Measurements from ENCODE around the gene TBC1D8. TPM values are rescaled to one million over a fixed set of nuclear protein-coding genes. Genes with fewer than 3 reads are reported as not detected.

The TBC1D8 gene
- total RNA-seq, 1 donor from 2014 or later: 3.9 TPM

- no peak overlapping the region for H3K27ac ChIP-seq
- peaks cover 11% of the 10 kb centered on the region for H3K27me3 Mint-ChIP-seq (ENCODE audit: insufficient read depth, low read depth)
- TF ChIP-seq CTCF (IDR thresholded peaks at IDR 0.05) (no peak), EZH2 (IDR thresholded peaks at IDR 0.05) (no peak), EZH2phosphoT487 (IDR thresholded peaks at IDR 0.05) (no peak)
- H3K9ac ChIP-seq: no peak overlapping the region
- H3K4me2 ChIP-seq: no peak overlapping the region
- no peaks in the 10 kb centered on the region for H3K36me3 ChIP-seq
- H3K4me1 ChIP-seq: no peaks in the 10 kb centered on the region
- H4K20me1 ChIP-seq (ENCODE audit: low read depth): no peaks in the 10 kb centered on the region
- H3K9me3 Mint-ChIP-seq: no peaks in the 10 kb centered on the region
- no peaks in the 10 kb centered on the region for H3K4me1 Mint-ChIP-seq
- no peaks in the 10 kb centered on the region for H3K79me2 ChIP-seq (ENCODE audit: low read depth)
- H3K27me3 ChIP-seq: no peaks in the 10 kb centered on the region
- no peaks in the 10 kb centered on the region for H3K36me3 Mint-ChIP-seq
- no peak overlapping the region for H3K27ac Mint-ChIP-seq
- no peaks in the 10 kb centered on the region for H3F3A ChIP-seq (ENCODE audit: low read depth)
- H3K9me3 ChIP-seq (ENCODE audit: low read depth): no peaks in the 10 kb centered on the region
- H3K4me3 ChIP-seq: no peak overlapping the region
- no peak overlapping the region for H3K4me3 Mint-ChIP-seq
- H2AFZ ChIP-seq (replicated peaks): no peak overlapping the region
- DNase-seq (ENCODE audit: low spot score): no peak
These were observed 181.2 kb downstream of the TBC1D8 start for GRCh38 chr2:100969998-100970397.

- no peaks in the 10 kb centered on the region for H3K4me1 ChIP-seq
- no peaks in the 10 kb centered on the region for H3F3A ChIP-seq (ENCODE audit: low read depth)
- peaks cover 6% of the 10 kb centered on the region for H3K27me3 Mint-ChIP-seq (ENCODE audit: insufficient read depth, low read depth)
- no peaks in the 10 kb centered on the region for H3K9me3 Mint-ChIP-seq
- no peaks in the 10 kb centered on the region for H3K79me2 ChIP-seq (ENCODE audit: low read depth)
- H3K36me3 ChIP-seq: no peaks in the 10 kb centered on the region
- H3K9ac ChIP-seq: no peak overlapping the region
- no peak overlapping the region for H3K27ac ChIP-seq
- no peaks in the 10 kb centered on the region for H3K9me3 ChIP-seq (ENCODE audit: low read depth)
- no peaks in the 10 kb centered on the region for H3K4me1 Mint-ChIP-seq
- no peaks in the 10 kb centered on the region for H3K27me3 ChIP-seq
- no peak overlapping the region for H3K27ac Mint-ChIP-seq
- H3K4me2 ChIP-seq: no peak overlapping the region
- no peak for TF ChIP-seq EZH2phosphoT487 (IDR thresholded peaks at IDR 0.05)
- no peak for TF ChIP-seq EZH2 (IDR thresholded peaks at IDR 0.05)
- no peak for TF ChIP-seq CTCF (IDR thresholded peaks at IDR 0.05)
- no peaks in the 10 kb centered on the region for H4K20me1 ChIP-seq (ENCODE audit: low read depth)
- no peak overlapping the region for H2AFZ ChIP-seq (replicated peaks)
- H3K36me3 Mint-ChIP-seq: no peaks in the 10 kb centered on the region
- H3K4me3 Mint-ChIP-seq: no peak overlapping the region
- H3K4me3 ChIP-seq: no peak overlapping the region
- DNase-seq (ENCODE audit: low spot score): no peak
These were observed 182.7 kb downstream of the TBC1D8 start for GRCh38 chr2:100968146-100969145.

GRCh38 chr2:100967716-100968115 lies 183.5 kb downstream of the TBC1D8 start:
- Mint-ChIP-seq H3K4me3 (no peak overlapping the region), H3K36me3 (no peaks in the 10 kb centered on the region), H3K9me3 (no peaks in the 10 kb centered on the region), H3K4me1 (no peaks in the 10 kb centered on the region), H3K27ac (no peak overlapping the region), H3K27me3 (ENCODE audit: insufficient read depth, low read depth) (peaks cover 6% of the 10 kb centered on the region)
- Histone ChIP-seq H2AFZ (replicated peaks) (no peak overlapping the region), H3K27me3 (no peaks in the 10 kb centered on the region), H3K36me3 (no peaks in the 10 kb centered on the region), H3K27ac (no peak overlapping the region), H4K20me1 (ENCODE audit: low read depth) (no peaks in the 10 kb centered on the region), H3K4me3 (no peak overlapping the region), H3K4me2 (no peak overlapping the region), H3K79me2 (ENCODE audit: low read depth) (no peaks in the 10 kb centered on the region), H3K9me3 (ENCODE audit: low read depth) (no peaks in the 10 kb centered on the region), H3F3A (ENCODE audit: low read depth) (no peaks in the 10 kb centered on the region), H3K9ac (no peak overlapping the region), H3K4me1 (no peaks in the 10 kb centered on the region)
- no peak for DNase-seq (ENCODE audit: low spot score)
- TF ChIP-seq EZH2phosphoT487 (IDR thresholded peaks at IDR 0.05): no peak
- TF ChIP-seq EZH2 (IDR thresholded peaks at IDR 0.05): no peak
- no peak for TF ChIP-seq CTCF (IDR thresholded peaks at IDR 0.05)

All from neural progenitor cell (in vitro differentiated cells).